Stomach (tissue), 9 donors: ENCODE measurements around the gene TMEM205. TPM values are rescaled to one million over a fixed set of nuclear protein-coding genes. Genes with fewer than 3 reads are reported as not detected.

Experiments used
- DNase-seq, 2 donors: peaks; one replicate each; pipeline versions ENCODE4 v3.0.0 to v3.0.0-alpha.2; 2013 to 2019
- H3K27ac ChIP-seq, 5 donors: fragments of 200-600 bp in 4 of 5; sonication (generic) in 4 of 5; one replicate each; pipeline ENCODE4 v1.5.1; 2013 to 2019; ENCODE audit warnings: mild to moderate bottlenecking in 1 of 5, moderate library complexity in 1 of 5
- H3K27me3 ChIP-seq, 3 donors: fragments of 200-600 bp; sonication (generic); one replicate each; pipeline ENCODE4 v1.5.1; 2017 to 2019; ENCODE audit warnings: mixed run types in 1 of 3
- H3K36me3 ChIP-seq, 4 donors: fragments of 200-600 bp; sonication (generic); 1 replicate in 3 of 4; 2 replicates in 1 of 4; pipeline ENCODE4 v1.5.1; 2016 to 2019
- H3K4me1 ChIP-seq, 4 donors: fragments of 200-600 bp; sonication (generic); one replicate each; pipeline ENCODE4 v1.5.1; 2016 to 2019
- H3K4me3 ChIP-seq, 4 donors: fragments of 200-600 bp; sonication (generic) in 3 of 4; one replicate each; pipeline ENCODE4 v1.5.1; 2016 to 2019; ENCODE audit warnings: mild to moderate bottlenecking in 1 of 4
- H3K9me3 ChIP-seq, 4 donors: fragments of 200-600 bp; sonication (generic); one replicate each; pipeline ENCODE4 v1.5.1; 2016 to 2019
- EP300 ChIP-seq: sonication (generic); formaldehyde crosslinking; IDR thresholded peaks from one replicate; pipeline ENCODE4 v1.6.1; 2017; ENCODE audit warnings: antibody characterized with exemption
- POLR2A ChIP-seq, 4 donors: fragments of 450-650 bp; IDR thresholded peaks; one replicate each; pipeline ENCODE4 v1.6.1; 2016; ENCODE audit warnings: antibody characterized with exemption in 4 of 4, control low read depth in 2 of 4, mild to moderate bottlenecking in 1 of 4, moderate library complexity in 1 of 4
- POLR2AphosphoS5 ChIP-seq, 3 donors: sonication (generic); formaldehyde crosslinking; IDR thresholded peaks; one replicate each; pipeline ENCODE4 v1.6.1; 2016; ENCODE audit warnings: antibody characterized with exemption in 3 of 3
- WGBS, 5 donors: extraction: QIAGEN DNeasy Blood & Tissue Kit in 3 of 5; methylation state at CpG; one replicate each; pipeline versions ENCODE4 v1.1.5 to v1.1.7; 2013 to 2018; 5-methylcytosine and 5-hydroxymethylcytosine counted together
- intact Hi-C: fragments of 100-400 bp; cut with DNase I; formaldehyde crosslinking; loops from one replicate; pipeline ENCODE4 v1.15.1; 2023; ENCODE audit warnings: low total_unique reads
- polyA plus RNA-seq, 3 donors: library from polyadenylated mRNA; stranded (reverse); fragments of 200-250 nt; gene quantifications; one replicate each; pipeline ENCODE4 v1.2.3, GENCODE V29; 2013
- total RNA-seq, 5 donors: library from RNA; depleted of rRNA; stranded (reverse); fragments of >200 nt; gene quantifications; one replicate each; pipeline versions ENCODE4 v1.1.0 to v1.2.3, GENCODE V29; 2014 to 2016
- TF ChIP-seq, protein P1 (sequence below), 7 experiments: fragments of 450-650 bp in 4 of 7; fragments of 200-600 bp in 3 of 7; sonication (generic) in 3 of 7; IDR thresholded peaks; one replicate each; pipeline ENCODE4 v1.5.1; 2016 to 2019; ENCODE audit warnings: antibody characterized with exemption in 7 of 7, control low read depth in 2 of 7, mild to moderate bottlenecking in 1 of 7
- donor health status: healthy with polysubstance abuse.
- donor health status: Bipolar disorder and iron deficiency.
- donor health status: healthy.

Gene TMEM205
- total and polyA plus RNA-seq, 8 donors: 5.8 to 169 (median 66.5) TPM

DNA sequence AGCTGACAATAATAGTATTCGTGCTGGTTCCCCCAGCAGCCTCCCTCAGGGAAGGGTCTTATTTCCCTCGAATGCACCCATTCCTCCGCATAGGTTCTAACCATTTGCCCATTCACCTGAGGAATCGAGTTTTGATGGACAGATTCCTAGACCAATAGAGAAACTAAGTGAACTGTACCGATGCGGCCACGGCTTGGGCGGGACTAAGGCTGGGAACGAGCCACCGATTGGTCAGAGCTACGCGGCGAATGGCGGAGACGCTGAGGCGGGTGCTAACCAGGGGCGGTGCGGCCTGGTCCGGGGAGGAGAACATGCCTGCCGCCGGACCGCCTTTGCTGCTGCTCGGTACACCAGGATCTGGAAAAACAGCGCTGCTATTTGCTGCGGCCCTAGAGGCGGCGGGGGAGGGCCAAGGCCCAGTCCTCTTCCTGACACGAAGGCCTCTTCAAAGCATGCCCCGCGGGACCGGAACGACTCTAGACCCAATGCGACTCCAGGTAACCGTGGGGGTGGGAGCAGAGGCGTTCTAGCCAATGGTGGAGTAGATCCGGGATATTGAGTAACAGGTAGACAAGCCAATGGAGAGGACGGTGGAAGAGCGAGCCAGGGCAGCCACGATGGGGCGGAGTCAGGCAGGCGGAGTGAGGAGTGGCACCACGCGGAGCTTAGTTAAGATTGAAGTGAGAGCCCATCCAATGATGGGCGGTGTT is 28.5 kb upstream of the TMEM205 start, which contains the start of gene SWSAP1:
Gene SWSAP1 (plus strand): TSS at position 234 of the 710 bp plus-strand sequence. CDS start 15 bp downstream, at position 249.
- Histone ChIP-seq H3K4me1 (peaks cover 34 to 52% (median 47%) of the 10 kb centered on the region in 4 donors), H3K27me3 (no peaks in the 10 kb centered on the region), H3K36me3 (peaks cover 0 to 17% (median 13%) of the 10 kb centered on the region in 4 donors), H3K9me3 (no peaks in the 10 kb centered on the region), H3K4me3 (peak within 1 kb of the TSS; percentile 40 to 67 (median 60)), H3K27ac (peak within 1 kb of the TSS; percentile 92 to 99 (median 96))
- 0 to 1% (median 1%) methylated on average over 24 to 44 of the region's 44 CpGs for WGBS, 5 donors
- TF ChIP-seq EP300 (no peak), POLR2A (IDR thresholded peaks at IDR 0.05) (peak in 1 of 4 donors; percentile 10), POLR2AphosphoS5 (IDR thresholded peaks at IDR 0.05) (peak; percentile 3 to 58 (median 44))
- TF ChIP-seq, protein P1, sequence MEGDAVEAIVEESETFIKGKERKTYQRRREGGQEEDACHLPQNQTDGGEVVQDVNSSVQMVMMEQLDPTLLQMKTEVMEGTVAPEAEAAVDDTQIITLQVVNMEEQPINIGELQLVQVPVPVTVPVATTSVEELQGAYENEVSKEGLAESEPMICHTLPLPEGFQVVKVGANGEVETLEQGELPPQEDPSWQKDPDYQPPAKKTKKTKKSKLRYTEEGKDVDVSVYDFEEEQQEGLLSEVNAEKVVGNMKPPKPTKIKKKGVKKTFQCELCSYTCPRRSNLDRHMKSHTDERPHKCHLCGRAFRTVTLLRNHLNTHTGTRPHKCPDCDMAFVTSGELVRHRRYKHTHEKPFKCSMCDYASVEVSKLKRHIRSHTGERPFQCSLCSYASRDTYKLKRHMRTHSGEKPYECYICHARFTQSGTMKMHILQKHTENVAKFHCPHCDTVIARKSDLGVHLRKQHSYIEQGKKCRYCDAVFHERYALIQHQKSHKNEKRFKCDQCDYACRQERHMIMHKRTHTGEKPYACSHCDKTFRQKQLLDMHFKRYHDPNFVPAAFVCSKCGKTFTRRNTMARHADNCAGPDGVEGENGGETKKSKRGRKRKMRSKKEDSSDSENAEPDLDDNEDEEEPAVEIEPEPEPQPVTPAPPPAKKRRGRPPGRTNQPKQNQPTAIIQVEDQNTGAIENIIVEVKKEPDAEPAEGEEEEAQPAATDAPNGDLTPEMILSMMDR (IDR thresholded peaks at IDR 0.05): peak in 1 of 7 experiments; percentile 8
- intact Hi-C loops: loop anchor here (5.0 kb wide), 1 partner anchor 58 kb away; no protein-coding TSS in a partner anchor
- peak; percentile 98 to 100 for DNase-seq

DNA sequence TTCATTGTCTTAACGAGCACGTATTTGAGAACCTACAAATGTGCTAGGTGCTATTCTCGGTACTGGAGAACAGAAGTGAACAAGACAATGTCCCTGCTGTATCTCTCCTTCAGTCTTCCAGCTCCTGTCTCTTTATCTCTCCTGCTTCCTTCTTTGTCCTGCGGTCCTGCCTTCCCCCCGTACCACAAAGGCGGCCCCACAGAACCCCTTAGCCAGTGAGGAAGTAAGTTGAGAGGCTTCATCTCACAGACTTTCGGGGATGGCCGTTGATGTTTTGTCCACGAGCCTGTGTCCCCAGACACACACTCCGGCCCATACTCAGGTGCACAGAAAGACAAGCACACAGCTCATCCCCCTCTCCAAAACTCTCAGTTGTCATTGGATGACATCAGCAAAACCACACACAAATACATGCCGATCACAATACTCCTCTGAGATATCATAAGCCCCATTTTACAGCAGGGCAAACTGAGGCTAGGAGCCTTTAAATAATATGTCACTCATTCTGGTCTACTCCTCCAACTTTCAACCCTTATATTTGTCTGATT is 27.9 kb upstream of the TMEM205 start:
- intact Hi-C loops: no loop called here
- peak overlapping the region; percentile 40 to 67 (median 60) for H3K4me3 ChIP-seq
- TF ChIP-seq, protein P1 (IDR thresholded peaks at IDR 0.05): no peak
- no peak for TF ChIP-seq EP300
- TF ChIP-seq POLR2A (IDR thresholded peaks at IDR 0.05): no peak
- no peak for TF ChIP-seq POLR2AphosphoS5 (IDR thresholded peaks at IDR 0.05)
- 22 to 30% (median 26%) methylated on average over 11 of the region's 11 CpGs for WGBS, 5 donors
- H3K4me1 ChIP-seq: peaks cover 34 to 48% (median 46%) of the 10 kb centered on the region in 4 donors
- no peaks in the 10 kb centered on the region for H3K27me3 ChIP-seq
- H3K27ac ChIP-seq: peak overlapping the region in 4 of 5 donors; percentile 96 to 99 (median 96)
- no peaks in the 10 kb centered on the region for H3K9me3 ChIP-seq
- peak in 1 of 2 donors; percentile 24 for DNase-seq
- peaks cover 0 to 23% (median 20%) of the 10 kb centered on the region in 4 donors for H3K36me3 ChIP-seq

DNA sequence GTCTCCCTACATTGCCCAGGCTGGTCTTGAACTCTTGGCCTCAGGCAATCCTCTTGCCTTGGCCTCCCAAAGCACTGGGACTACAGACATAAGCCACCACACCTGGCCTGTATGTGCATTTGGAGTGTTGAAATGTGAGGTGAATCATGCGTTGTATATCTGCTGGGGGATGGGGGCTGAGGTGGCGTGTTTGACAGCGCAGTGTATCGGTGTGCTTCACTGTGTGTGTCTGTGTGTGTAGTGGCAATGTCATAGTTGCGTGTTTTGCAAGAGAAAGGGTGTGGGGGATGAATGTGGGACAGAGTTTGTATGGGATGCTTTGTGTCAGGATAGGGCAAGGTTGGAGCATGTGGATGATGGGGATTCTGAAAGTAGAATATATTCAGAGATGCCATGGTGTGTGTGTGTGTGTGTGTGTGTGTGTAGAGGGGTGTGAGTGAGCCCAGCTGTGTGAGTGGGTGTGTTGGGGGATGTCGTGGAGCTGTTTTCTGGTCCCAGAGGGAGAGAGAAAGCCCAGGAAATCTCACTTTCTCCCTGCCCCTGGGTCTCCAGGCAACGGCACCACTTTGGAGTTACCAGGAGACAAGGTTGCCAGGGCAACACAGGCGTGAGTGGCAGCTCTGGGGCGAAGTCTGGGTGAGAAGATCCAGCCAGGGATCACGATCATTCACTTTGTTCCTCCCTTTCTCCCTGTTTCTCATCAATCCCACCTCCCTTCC is 27.3 kb upstream of the TMEM205 start:
- peaks cover 33 to 42% (median 40%) of the 10 kb centered on the region in 4 donors for H3K4me1 ChIP-seq
- H3K27me3 ChIP-seq: no peaks in the 10 kb centered on the region
- peak overlapping the region in 1 of 4 donors; percentile 62 for H3K4me3 ChIP-seq
- no peaks in the 10 kb centered on the region for H3K9me3 ChIP-seq
- TF ChIP-seq POLR2AphosphoS5 (IDR thresholded peaks at IDR 0.05) (no peak), EP300 (no peak), POLR2A (IDR thresholded peaks at IDR 0.05) (no peak)
- TF ChIP-seq, protein P1 (IDR thresholded peaks at IDR 0.05): no peak
- peaks cover 0 to 28% (median 24%) of the 10 kb centered on the region in 4 donors for H3K36me3 ChIP-seq
- WGBS, 5 donors: 51 to 60% (median 53%) methylated on average over 10 of the region's 10 CpGs
- peak; percentile 44 to 88 for DNase-seq
- intact Hi-C loops: no loop called here
- H3K27ac ChIP-seq: peak overlapping the region in 1 of 5 donors; percentile 96

DNA sequence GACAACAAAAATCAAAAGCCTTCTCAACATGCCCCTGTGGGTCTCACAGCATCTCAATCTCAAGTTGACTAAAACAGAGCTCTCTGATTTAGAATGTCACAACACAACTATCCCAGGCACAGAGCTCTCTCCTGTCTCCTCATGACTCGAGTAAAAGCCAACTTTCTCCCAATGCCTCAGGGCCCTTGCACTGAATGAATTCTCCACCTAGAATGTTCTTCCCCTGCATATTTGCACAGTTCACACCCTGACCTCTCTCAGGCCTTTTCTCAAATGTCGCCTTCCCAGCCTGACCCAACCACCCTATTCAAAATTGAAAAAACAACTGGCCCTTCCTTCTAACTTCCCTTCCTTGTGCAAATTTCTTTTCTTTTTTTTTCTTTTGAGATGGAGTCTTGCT is 24.7 kb upstream of the TMEM205 start:
- H3K4me3 ChIP-seq: no peak overlapping the region
- intact Hi-C loops: no loop called here
- no peaks in the 10 kb centered on the region for H3K9me3 ChIP-seq
- 90 to 96% (median 94%) methylated on average over 2 of the region's 2 CpGs for WGBS, 5 donors
- no peaks in the 10 kb centered on the region for H3K27me3 ChIP-seq
- no peak for DNase-seq
- peaks cover 0 to 49% (median 43%) of the 10 kb centered on the region in 4 donors for H3K36me3 ChIP-seq
- no peak overlapping the region for H3K27ac ChIP-seq
- H3K4me1 ChIP-seq: peaks cover 13 to 19% (median 14%) of the 10 kb centered on the region in 4 donors
- TF ChIP-seq POLR2AphosphoS5 (IDR thresholded peaks at IDR 0.05): no peak
- TF ChIP-seq, protein P1 (IDR thresholded peaks at IDR 0.05): no peak
- TF ChIP-seq POLR2A (IDR thresholded peaks at IDR 0.05): no peak
- TF ChIP-seq EP300: no peak
